GM19099 (cell line): Measurements from ENCODE around the gene SHLD1.

ENCODE experiments used
- POLR2A ChIP-seq: IDR thresholded peaks from 3 replicates; pipeline ENCODE4 v1.6.1; 2011; ENCODE audit warnings: low read depth; ENCODE audit not compliant: insufficient read length; ENCODE audit errors: extremely low read depth

The SHLD1 gene

DNA sequence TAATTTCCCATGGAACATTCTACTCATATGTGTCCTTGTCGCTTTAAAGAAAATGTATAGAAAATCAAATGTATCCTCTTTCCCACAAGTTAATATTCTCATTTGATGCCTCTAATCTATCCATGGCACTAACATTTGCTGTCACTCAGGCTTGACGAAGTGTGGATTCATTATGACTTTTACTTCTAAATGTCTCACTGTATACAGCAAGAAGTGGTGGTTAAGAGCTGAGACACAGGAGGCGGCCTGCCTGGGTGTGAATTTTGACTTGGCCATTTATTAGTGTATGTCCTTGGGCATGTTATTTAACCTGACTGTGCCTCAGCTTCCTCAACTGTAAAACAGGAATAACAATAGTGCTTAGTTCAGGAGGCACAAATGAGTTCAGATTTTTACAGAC, 130.1 kb downstream of the SHLD1 start:
- no peak for TF ChIP-seq POLR2A

DNA sequence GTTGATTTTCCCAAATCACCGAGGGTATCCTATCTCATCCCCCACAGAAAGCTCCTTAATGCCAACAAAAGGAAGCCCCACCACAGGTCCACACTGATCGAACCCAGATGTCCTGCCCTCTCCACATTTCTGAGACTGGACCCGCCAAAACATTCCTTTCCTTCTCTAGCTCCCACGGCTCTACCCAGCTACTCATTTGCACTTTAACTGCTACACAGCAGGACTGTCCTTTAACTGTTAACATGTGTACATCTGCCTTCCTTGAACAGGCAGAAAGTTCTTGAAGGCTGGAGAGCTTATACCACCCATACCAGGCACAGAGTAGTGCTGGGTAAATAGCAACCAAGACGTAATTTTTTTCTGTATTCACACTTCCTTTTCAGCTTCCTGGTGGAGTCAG, 131.5 kb downstream of the SHLD1 start:
- no peak for TF ChIP-seq POLR2A

DNA sequence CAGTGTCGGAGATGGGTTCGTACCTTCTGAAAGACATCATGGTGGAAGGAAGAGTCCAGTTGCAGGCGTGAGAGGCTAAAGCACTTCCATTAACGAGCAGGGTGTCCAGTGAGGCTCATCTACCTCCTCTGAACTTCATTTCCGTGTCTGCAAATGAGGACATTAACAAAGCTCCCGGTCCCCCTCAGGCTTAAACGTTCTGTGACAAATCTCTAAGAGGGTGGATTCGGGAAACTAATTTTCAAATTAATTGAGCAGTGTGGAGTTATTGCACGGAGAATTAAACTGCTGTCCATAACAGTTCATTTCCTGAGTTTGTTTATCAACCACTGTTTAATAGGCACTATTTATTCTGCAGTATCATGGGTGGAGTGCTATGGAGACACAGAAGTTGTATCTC, 132.0 kb downstream of the SHLD1 start:
- TF ChIP-seq POLR2A, result no peak

GRCh38 chr20:5884465-5885335, 134.5 kb downstream of the SHLD1 start:
- no peak for TF ChIP-seq POLR2A

- TF ChIP-seq POLR2A, result no peak
Observed at GRCh38 chr20:5885866-5886265, 135.7 kb downstream of the SHLD1 start.

- TF ChIP-seq POLR2A, result no peak
Observed at GRCh38 chr20:5886788-5887187, 136.6 kb downstream of the SHLD1 start.

DNA sequence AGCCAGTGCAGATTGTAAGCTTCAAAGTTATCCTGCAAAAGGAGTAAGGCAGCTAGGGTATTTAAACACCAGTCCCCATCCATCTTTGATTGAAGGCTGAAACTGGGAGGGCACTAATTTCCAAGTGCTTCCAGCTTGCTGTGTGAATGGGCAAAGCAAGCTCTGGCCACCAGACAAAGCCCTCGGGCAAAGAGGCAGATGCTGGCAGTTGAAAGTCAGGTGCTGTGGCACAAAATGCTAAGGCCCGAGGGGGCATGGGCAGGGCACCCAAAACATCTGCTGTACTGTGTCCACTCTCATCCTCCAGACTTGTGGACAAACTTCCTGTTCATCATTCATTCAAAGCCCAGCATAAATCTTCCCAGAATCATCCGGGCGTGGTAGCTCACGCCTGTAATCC, 137.2 kb downstream of the SHLD1 start:
- no peak for TF ChIP-seq POLR2A

DNA sequence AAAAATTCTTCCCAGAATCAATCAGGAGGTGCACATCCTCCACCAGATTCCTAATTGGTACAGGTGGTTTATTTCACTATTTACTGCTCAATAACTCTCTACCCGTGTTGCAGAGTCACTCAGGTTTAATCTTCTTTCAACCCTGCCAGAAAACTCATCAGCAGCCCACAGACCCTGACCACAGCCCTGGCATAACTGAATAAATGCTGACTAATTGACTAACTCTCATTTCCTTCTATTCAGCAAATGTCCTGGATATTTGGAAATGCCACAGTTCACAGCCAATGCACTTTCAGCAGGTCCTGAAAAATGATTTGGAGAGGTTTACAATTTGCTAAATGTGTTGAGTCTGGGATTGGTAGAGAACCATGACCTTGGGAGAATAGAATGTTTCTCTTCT, 137.8 kb downstream of the SHLD1 start:
- TF ChIP-seq POLR2A, result no peak

GRCh38 chr20:5890773-5891441, 140.7 kb downstream of the SHLD1 start:
- TF ChIP-seq POLR2A, result no peak

DNA sequence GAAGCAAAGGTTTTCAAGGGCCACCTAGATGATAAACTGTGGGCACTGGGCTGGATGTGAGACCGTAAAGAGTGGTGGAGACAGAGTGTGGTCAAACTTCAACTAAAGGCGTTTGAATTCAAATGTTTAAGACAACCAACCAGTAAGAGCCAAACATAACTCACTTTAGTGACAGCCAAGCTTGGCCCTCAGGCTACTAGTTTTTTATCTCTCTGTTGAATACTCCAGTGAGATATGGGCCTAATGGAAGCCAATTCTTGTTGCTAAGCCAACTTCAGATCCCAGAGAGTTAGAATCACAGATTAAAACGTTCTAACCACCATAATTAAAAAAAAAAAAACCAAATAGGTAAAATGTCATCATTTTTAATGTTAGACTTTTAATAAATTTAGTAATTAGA, 142.9 kb downstream of the SHLD1 start:
- TF ChIP-seq POLR2A, result no peak

GRCh38 chr20:5893621-5894020, 143.4 kb downstream of the SHLD1 start:
- no peak for TF ChIP-seq POLR2A

GRCh38 chr20:5895626-5896025, 145.4 kb downstream of the SHLD1 start:
- no peak for TF ChIP-seq POLR2A

DNA sequence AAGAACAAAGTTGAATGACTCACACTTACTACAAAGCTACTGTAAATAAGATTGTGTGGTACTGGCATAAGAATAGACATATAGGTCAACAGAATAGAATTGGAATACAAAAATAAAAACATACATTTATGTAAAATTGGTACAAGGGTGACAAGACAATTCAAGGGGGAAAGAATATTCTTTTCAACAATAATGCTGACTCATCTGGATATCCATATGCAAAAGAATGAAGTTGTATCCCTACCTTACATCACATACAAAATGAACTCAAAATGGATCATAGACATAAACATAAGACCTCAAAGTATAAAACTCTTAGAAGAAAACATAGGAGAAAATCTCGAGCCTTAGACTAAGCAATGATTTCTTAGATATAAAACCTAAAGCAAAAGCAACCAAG, 149.2 kb downstream of the SHLD1 start:
- TF ChIP-seq POLR2A, result no peak

- no peak for TF ChIP-seq POLR2A
Observed at GRCh38 chr20:5900908-5901307, 150.7 kb downstream of the SHLD1 start.

DNA sequence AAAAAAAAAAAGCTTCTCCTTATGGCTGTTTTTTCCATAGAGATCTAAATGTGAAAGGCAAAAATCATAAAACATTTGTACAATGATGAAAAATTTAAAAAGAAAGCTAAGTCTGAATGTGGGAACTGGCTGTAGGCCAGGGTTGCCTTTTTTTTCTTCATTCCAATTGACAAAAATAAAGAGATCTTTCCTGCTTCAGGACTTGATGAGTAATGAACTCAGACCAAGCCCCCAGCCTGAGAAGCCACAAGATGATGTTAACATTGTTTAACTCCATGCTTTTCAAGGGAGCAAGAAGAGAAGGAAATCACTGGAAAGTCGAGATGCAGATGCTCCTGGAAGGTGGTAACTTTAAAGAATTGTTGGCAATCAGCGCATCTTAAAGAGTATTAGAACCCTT, 158.8 kb downstream of the SHLD1 start:
- no peak for TF ChIP-seq POLR2A

DNA sequence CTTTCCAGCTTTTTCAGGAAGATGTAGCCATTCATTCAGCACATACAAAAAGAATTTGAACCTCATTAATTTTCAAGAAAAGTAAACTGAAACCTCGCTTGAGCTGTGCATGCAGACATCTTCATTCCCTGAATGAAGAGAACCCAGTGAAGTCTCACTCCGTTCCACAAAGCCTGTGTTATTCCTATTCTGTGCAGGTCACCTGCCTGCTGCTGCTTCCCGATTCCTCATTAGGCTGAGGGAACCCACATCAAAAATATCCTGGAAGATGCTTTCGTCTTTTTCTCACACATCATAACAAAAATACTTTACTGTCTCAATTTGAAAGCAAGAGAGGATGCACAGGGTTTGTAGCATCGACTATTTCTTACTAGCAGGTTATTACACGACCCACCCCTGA, 160.0 kb downstream of the SHLD1 start:
- TF ChIP-seq POLR2A, result no peak
